Astrocyte (in vitro differentiated cells and primary cell): ENCODE measurements around the gene DTWD1. TPM values are rescaled to one million over a fixed set of nuclear protein-coding genes. Genes with fewer than 3 reads are reported as not detected.
"Not testable (repeated sequence)": the region's sequence is repeated elsewhere in the genome, so short reads cannot be mapped to it uniquely, and the experiment has no call there.

Experiments used
- DNase-seq: peaks from one replicate; pipeline ENCODE4 v3.0.0-alpha.2; 2010; ENCODE audit warnings: low read depth
- FAIRE-seq: peaks from 2 replicates; lab custom pipeline; 2011; peaks lifted over from hg19 to GRCh38; lab: Jason Lieb, UNC
- H2AFZ ChIP-seq: 2 replicates; pipeline ENCODE4 v1.6.0; 2012; ENCODE audit warnings: low read depth, low read length, inconsistent platforms
- H3K27ac ChIP-seq: 2 replicates; pipeline ENCODE4 v1.5.1; 2011; ENCODE audit warnings: low read depth, low read length, inconsistent platforms
- H3K27me3 ChIP-seq: 2 replicates; pipeline ENCODE4 v1.6.0; 2011; ENCODE audit warnings: low read length, inconsistent platforms; ENCODE audit not compliant: insufficient read depth
- H3K36me3 ChIP-seq: 2 replicates; pipeline ENCODE4 v1.5.1; 2011; ENCODE audit warnings: low read length, inconsistent platforms; ENCODE audit not compliant: insufficient read depth
- H3K4me1 ChIP-seq: 2 replicates; pipeline ENCODE4 v1.5.1; 2011; ENCODE audit warnings: low read length, inconsistent platforms; ENCODE audit not compliant: insufficient read depth
- H3K4me2 ChIP-seq: 2 replicates; pipeline ENCODE4 v1.6.0; 2012; ENCODE audit warnings: low read length, inconsistent platforms
- H3K4me3 ChIP-seq: 2 replicates; pipeline ENCODE4 v1.5.1; 2011; ENCODE audit warnings: low read depth, mild to moderate bottlenecking, low read length, inconsistent platforms; ENCODE audit not compliant: insufficient read depth
- H3K79me2 ChIP-seq: 2 replicates; pipeline ENCODE4 v1.6.0; 2012; ENCODE audit warnings: mild to moderate bottlenecking, low read length, inconsistent platforms; ENCODE audit not compliant: insufficient read depth
- H3K9ac ChIP-seq: 2 replicates; pipeline ENCODE4 v1.6.0; 2012; ENCODE audit warnings: mild to moderate bottlenecking, low read length, inconsistent platforms
- H3K9me3 ChIP-seq: 2 replicates; pipeline ENCODE4 v1.5.1; 2012; ENCODE audit warnings: low read depth, mild to moderate bottlenecking, low read length, inconsistent platforms; ENCODE audit not compliant: insufficient read depth
- H4K20me1 ChIP-seq: 2 replicates; pipeline ENCODE4 v1.6.0; 2012; ENCODE audit warnings: low read length, inconsistent platforms; ENCODE audit not compliant: insufficient read depth
- H3K27ac Mint-ChIP-seq: one replicate; pipeline ENCODE4 v1.8.0; 2021; ENCODE audit warnings: mild to moderate bottlenecking, mixed read lengths; ENCODE audit not compliant: unreplicated experiment
- H3K27me3 Mint-ChIP-seq: one replicate; pipeline ENCODE4 v1.8.0; 2021; ENCODE audit warnings: low read depth, mixed read lengths; ENCODE audit not compliant: unreplicated experiment
- H3K36me3 Mint-ChIP-seq: one replicate; pipeline ENCODE4 v1.8.0; 2021; ENCODE audit warnings: low read depth, mixed read lengths; ENCODE audit not compliant: unreplicated experiment
- H3K4me1 Mint-ChIP-seq: one replicate; pipeline ENCODE4 v1.8.0; 2021; ENCODE audit warnings: low read depth, mixed read lengths; ENCODE audit not compliant: unreplicated experiment
- H3K4me3 Mint-ChIP-seq: one replicate; pipeline ENCODE4 v1.8.0; 2021; ENCODE audit warnings: mild to moderate bottlenecking, moderate library complexity, mixed read lengths; ENCODE audit not compliant: unreplicated experiment
- H3K9me3 Mint-ChIP-seq: one replicate; pipeline ENCODE4 v1.8.0; 2021; ENCODE audit warnings: mild to moderate bottlenecking, mixed read lengths; ENCODE audit not compliant: unreplicated experiment
- CTCF ChIP-seq: IDR thresholded peaks from 2 replicates; pipeline ENCODE4 v1.5.1; 2011; ENCODE audit warnings: low read depth, mild to moderate bottlenecking, inconsistent platforms, low read length, moderate library complexity; ENCODE audit not compliant: insufficient read depth
- EZH2 ChIP-seq: IDR thresholded peaks from 2 replicates; pipeline ENCODE4 v1.6.1; 2012; ENCODE audit warnings: mild to moderate bottlenecking, low read length, inconsistent platforms; ENCODE audit not compliant: insufficient read depth
- total RNA-seq: library from RNA; stranded (reverse); gene quantifications from 2 replicates; pipeline ENCODE4 v1.2.1, GENCODE V29; 2021

DTWD1 gene
- total RNA-seq, 1 donor from 2014 or later, result 21.9 TPM

- H3K9me3 Mint-ChIP-seq, result peaks cover 13% of the 10 kb centered on the region
- Histone ChIP-seq H3K4me3 (no peak overlapping the region), H3K9ac (no peak overlapping the region), H3K27me3 (no peaks in the 10 kb centered on the region), H3K27ac (no peak overlapping the region), H3K9me3 (peaks cover 7% of the 10 kb centered on the region), H4K20me1 (no peaks in the 10 kb centered on the region), H3K4me1 (no peaks in the 10 kb centered on the region), H3K36me3 (no peaks in the 10 kb centered on the region), H2AFZ (no peak overlapping the region), H3K4me2 (no peak overlapping the region), H3K79me2 (no peaks in the 10 kb centered on the region)
- TF ChIP-seq CTCF, result no peak
- no peak for TF ChIP-seq EZH2
- FAIRE-seq (no peak), DNase-seq (no peak)
- no peak overlapping the region for H3K27ac Mint-ChIP-seq
- H3K4me3 Mint-ChIP-seq, result no peak overlapping the region
- H3K4me1 Mint-ChIP-seq, result no peaks in the 10 kb centered on the region
- H3K27me3 Mint-ChIP-seq, result no peaks in the 10 kb centered on the region
- peaks cover 5% of the 10 kb centered on the region for H3K36me3 Mint-ChIP-seq
Measured at GRCh38 chr15:49656734-49657133, 35.9 kb downstream of the DTWD1 start.

GRCh38 chr15:49664716-49665115 is 43.9 kb downstream of the DTWD1 start:
- Histone ChIP-seq H2AFZ (no peak overlapping the region), H3K9ac (no peak overlapping the region), H3K9me3 (no peaks in the 10 kb centered on the region), H3K4me1 (no peaks in the 10 kb centered on the region), H3K27me3 (no peaks in the 10 kb centered on the region), H3K27ac (no peak overlapping the region), H3K4me3 (no peak overlapping the region), H3K79me2 (no peaks in the 10 kb centered on the region), H3K36me3 (no peaks in the 10 kb centered on the region), H4K20me1 (no peaks in the 10 kb centered on the region), H3K4me2 (no peak overlapping the region)
- no peak for FAIRE-seq
- Mint-ChIP-seq H3K27ac (no peak overlapping the region), H3K27me3 (no peaks in the 10 kb centered on the region), H3K4me1 (no peaks in the 10 kb centered on the region), H3K9me3 (no peaks in the 10 kb centered on the region), H3K4me3 (no peak overlapping the region), H3K36me3 (no peaks in the 10 kb centered on the region)
- no peak for DNase-seq
- no peak for TF ChIP-seq EZH2
- no peak for TF ChIP-seq CTCF

- not testable (repeated sequence) for H3K79me2 ChIP-seq, H3K9me3 ChIP-seq, H3K9ac ChIP-seq, FAIRE-seq, H3K27ac ChIP-seq, H3K4me3 Mint-ChIP-seq, DNase-seq, H3K9me3 Mint-ChIP-seq, H4K20me1 ChIP-seq, H3K4me2 ChIP-seq, H3K36me3 Mint-ChIP-seq, H3K4me1 Mint-ChIP-seq, H3K4me3 ChIP-seq, H3K27me3 Mint-ChIP-seq, H2AFZ ChIP-seq, H3K4me1 ChIP-seq, H3K36me3 ChIP-seq, H3K27ac Mint-ChIP-seq, H3K27me3 ChIP-seq
Measured at GRCh38 chr15:49666486-49666885, 45.6 kb downstream of the DTWD1 start.
